ENCODE measurements around the gene RFPL1. TPM values are rescaled to one million over a fixed set of nuclear protein-coding genes. Genes with fewer than 3 reads are reported as not detected.
"Not testable (repeated sequence)": the region's sequence is repeated elsewhere in the genome, so short reads cannot be mapped to it uniquely, and the experiment has no call there.

The RFPL1 gene
- total RNA-seq, 4 donors from 2014 or later = not detected

DNA sequence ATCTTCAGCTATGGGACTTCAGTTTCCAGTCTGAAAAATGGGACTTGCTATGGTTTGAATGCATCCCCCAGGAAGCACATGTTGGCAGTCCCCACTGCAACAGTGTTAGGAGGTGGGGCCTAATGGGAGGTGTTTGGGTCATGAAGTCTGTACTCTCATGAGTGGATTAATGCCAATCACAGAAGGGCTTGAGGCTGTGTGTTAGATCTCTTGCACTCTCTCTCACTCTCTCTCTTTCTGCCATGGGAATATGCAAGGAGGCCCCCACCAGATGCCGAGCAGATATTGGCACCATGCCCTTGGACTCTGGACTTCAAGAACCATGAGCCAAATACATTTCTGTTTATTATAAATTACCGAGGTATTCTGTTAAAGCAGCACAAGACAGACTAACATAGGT lies 42.3 kb upstream of the RFPL1 start:
- intact Hi-C loops (cut with DNase I; ENCODE audit: low total_unique reads) = no loop called here

DNA sequence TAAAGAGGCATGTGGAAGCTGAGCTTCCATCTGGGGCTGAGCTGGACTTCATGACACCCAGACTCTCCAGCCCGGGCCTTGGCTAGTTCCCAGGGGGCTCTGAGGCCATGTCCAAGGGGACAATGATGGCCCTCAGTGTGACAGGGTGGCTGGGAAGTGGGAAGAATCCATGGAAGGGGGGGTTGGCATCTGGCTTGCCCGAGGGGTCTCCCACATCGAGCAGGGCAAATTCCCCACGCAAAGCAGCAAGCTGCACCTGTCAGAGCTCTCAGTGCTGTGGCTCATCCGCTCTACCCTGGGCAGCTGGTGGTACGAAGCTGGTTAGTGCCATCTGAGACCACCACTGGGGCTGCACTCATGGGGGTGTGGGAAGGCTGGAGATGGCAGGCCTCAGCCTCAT lies 40.6 kb upstream of the RFPL1 start:
- H3K4me1 ChIP-seq = no peaks in the 10 kb centered on the region
- H3K9me3 ChIP-seq = no peaks in the 10 kb centered on the region
- H3K4me3 ChIP-seq = no peak overlapping the region
- no peak overlapping the region for H3K27ac ChIP-seq
- DNase-seq = no peak
- H3K27me3 ChIP-seq = no peaks in the 10 kb centered on the region
- TF ChIP-seq, protein P1, sequence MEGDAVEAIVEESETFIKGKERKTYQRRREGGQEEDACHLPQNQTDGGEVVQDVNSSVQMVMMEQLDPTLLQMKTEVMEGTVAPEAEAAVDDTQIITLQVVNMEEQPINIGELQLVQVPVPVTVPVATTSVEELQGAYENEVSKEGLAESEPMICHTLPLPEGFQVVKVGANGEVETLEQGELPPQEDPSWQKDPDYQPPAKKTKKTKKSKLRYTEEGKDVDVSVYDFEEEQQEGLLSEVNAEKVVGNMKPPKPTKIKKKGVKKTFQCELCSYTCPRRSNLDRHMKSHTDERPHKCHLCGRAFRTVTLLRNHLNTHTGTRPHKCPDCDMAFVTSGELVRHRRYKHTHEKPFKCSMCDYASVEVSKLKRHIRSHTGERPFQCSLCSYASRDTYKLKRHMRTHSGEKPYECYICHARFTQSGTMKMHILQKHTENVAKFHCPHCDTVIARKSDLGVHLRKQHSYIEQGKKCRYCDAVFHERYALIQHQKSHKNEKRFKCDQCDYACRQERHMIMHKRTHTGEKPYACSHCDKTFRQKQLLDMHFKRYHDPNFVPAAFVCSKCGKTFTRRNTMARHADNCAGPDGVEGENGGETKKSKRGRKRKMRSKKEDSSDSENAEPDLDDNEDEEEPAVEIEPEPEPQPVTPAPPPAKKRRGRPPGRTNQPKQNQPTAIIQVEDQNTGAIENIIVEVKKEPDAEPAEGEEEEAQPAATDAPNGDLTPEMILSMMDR (IDR thresholded peaks at IDR 0.05) = no peak
- TF ChIP-seq POLR2A (IDR thresholded peaks at IDR 0.05) = no peak
- intact Hi-C loops (cut with DNase I; ENCODE audit: low total_unique reads) = no loop called here
- no peaks in the 10 kb centered on the region for H3K36me3 ChIP-seq

More for the DNA sequence above, 42.3 kb upstream of the RFPL1 start:
- Histone ChIP-seq H3K27ac (no peak overlapping the region), H3K4me3 (no peak overlapping the region), H3K36me3 (no peaks in the 10 kb centered on the region), H3K27me3 (no peaks in the 10 kb centered on the region), H3K4me1 (no peaks in the 10 kb centered on the region), H3K9me3 (no peaks in the 10 kb centered on the region)
- no peak for DNase-seq
- no peak for TF ChIP-seq POLR2A (IDR thresholded peaks at IDR 0.05)
- TF ChIP-seq, protein P1 (IDR thresholded peaks at IDR 0.05) = no peak

- H3K27ac ChIP-seq = no peak overlapping the region
- H3K4me3 ChIP-seq = no peak overlapping the region
- no peaks in the 10 kb centered on the region for H3K4me1 ChIP-seq
- no peaks in the 10 kb centered on the region for H3K36me3 ChIP-seq
- no peak for TF ChIP-seq POLR2A (IDR thresholded peaks at IDR 0.05)
- TF ChIP-seq, protein P1 (IDR thresholded peaks at IDR 0.05) = no peak
- H3K27me3 ChIP-seq = no peaks in the 10 kb centered on the region
- intact Hi-C loops (cut with DNase I; ENCODE audit: low total_unique reads) = no loop called here
- DNase-seq = no peak
- H3K9me3 ChIP-seq = no peaks in the 10 kb centered on the region
These were observed 37.8 kb upstream of the RFPL1 start for GRCh38 chr22:29400576-29400975.

DNA sequence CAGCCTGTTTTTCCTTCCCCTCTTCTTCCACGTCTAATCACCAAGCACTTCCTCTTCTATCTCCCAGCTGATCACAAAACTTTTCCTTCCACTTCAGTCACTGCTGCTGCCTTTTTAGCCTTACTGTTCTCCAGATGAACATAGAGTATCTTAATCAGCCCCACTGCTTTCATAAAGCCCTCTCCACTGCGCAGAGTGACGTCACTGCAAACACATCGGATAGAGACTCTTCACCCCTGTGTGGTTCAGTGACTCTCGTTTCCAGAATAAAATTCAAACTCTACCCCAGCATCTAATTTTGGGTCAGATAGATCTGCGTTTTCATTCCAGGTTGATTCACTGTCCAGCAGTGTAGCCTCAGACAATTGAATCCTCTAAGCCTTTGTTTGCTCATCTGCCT lies 36.8 kb upstream of the RFPL1 start:
- DNase-seq; H3K4me3 ChIP-seq; intact Hi-C loops (cut with DNase I; ENCODE audit: low total_unique reads); H3K27me3 ChIP-seq; H3K27ac ChIP-seq; H3K9me3 ChIP-seq; H3K36me3 ChIP-seq; H3K4me1 ChIP-seq: not testable (repeated sequence)

DNA sequence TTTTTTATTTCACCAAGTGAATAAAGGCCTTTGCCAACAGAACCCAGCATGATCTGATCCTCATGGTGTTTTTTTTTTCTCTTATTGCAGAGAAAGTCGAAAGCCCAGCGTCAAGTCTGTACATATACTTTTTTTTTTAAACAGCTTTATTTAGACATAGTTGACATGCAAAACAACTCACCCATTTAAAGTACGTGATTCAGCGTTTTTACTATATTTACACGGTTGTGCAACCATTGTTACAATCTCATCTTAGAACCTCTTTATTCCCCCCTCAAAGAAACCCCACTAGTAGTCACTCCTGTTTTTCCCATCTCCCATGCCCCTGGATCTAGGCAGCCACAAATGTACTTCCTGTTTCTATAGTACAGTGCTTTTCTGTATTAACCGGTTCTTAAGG lies 29.4 kb upstream of the RFPL1 start:
- no peaks in the 10 kb centered on the region for H3K9me3 ChIP-seq
- intact Hi-C loops (cut with DNase I; ENCODE audit: low total_unique reads) = no loop called here
- H3K4me3 ChIP-seq = no peak overlapping the region
- TF ChIP-seq, protein P1 (IDR thresholded peaks at IDR 0.05) = no peak
- TF ChIP-seq POLR2A (IDR thresholded peaks at IDR 0.05) = no peak
- H3K36me3 ChIP-seq = no peaks in the 10 kb centered on the region
- no peak overlapping the region for H3K27ac ChIP-seq
- H3K4me1 ChIP-seq = no peaks in the 10 kb centered on the region
- DNase-seq = no peak
- no peaks in the 10 kb centered on the region for H3K27me3 ChIP-seq

DNA sequence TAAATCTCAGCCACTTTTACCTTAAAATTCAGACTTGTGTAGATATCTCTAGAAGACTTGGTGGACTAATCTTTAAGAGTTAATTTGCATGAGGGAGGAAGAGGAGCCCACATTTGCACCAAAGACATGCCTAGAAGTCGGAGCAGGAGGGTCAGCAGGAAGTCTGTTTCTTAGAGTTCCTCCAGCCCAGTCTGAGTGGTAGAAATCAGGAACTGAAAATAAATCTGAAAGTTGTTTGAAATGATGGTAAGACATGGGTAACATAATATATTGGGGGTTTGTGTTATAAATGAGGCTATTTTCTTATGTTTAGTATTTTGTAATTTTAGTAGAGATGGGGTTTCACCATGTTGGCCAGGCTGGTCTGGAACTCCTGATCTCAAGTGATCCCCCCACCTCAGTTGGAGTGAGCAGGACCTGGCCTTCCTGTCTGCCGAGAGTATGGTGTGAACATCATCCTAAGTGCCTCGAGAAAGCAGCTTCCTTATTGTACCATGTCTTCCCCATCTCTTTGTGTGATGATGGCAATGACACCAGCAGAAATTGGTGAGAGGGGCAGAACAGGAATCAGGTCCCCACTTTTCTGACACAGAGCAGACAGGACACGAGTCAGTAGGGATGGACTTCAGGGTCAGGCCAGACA lies 26.7 kb upstream of the RFPL1 start:
- H3K9me3 ChIP-seq; H3K4me1 ChIP-seq; H3K27me3 ChIP-seq; H3K4me3 ChIP-seq; DNase-seq; intact Hi-C loops (cut with DNase I; ENCODE audit: low total_unique reads); H3K27ac ChIP-seq; H3K36me3 ChIP-seq: not testable (repeated sequence)

Data from uterus (tissue), 4 donors.